GM12878 (cell line): ENCODE measurements around the gene ATF7. TPM values are rescaled to one million over a fixed set of nuclear protein-coding genes. Genes with fewer than 3 reads are reported as not detected.

ENCODE experiments used
- ATAC-seq: fragments of 200-7000 bp; cut with Tn5 transposase; 3 replicates; pipeline ENCODE4 v1.9.1; 2020; ENCODE audit warnings: mild to moderate bottlenecking, moderate library complexity
- BruUV-seq: library from RNA; stranded (reverse); fragments of 400-500 nt; replicated peaks from 2 replicates; lab custom pipeline; 2021; lab: Mats Ljungman, UMichigan
- CTCF ChIA-PET: fragments of 300-600 bp; sonication (Branson Sonifier 250); formaldehyde crosslinking; extraction: SDS; loops from one replicate; lab custom pipeline; 2021; ENCODE audit warnings: inconsistent platforms; lab: Yijun Ruan, JAX
- POLR2A ChIA-PET: fragments of 350-600 bp; formaldehyde crosslinking; extraction: SDS; loops from one replicate; lab custom pipeline; 2021; ENCODE audit warnings: inconsistent platforms; lab: Charles Lee
- RAD21 ChIA-PET: fragments of 300-600 bp; sonication (Branson Sonifier 250); formaldehyde crosslinking; loops from one replicate; lab custom pipeline; 2023; ENCODE audit warnings: antibody characterized with exemption; ENCODE audit not compliant: unreplicated experiment; lab: Charles Lee
- SMC1A ChIA-PET: fragments of 300-600 bp; sonication (Branson Sonifier 250); formaldehyde crosslinking; loops from one replicate; lab custom pipeline; 2023; ENCODE audit not compliant: unreplicated experiment, uncharacterized antibody; lab: Charles Lee
- DNase-seq: peaks from one replicate; pipeline ENCODE4 v3.0.0-alpha.2; 2011; ENCODE audit warnings: low read depth, low spot score
- FAIRE-seq: peaks from 3 replicates; lab custom pipeline; 2011; peaks lifted over from hg19 to GRCh38; lab: Jason Lieb, UNC
- H2AFZ ChIP-seq: 2 replicates; pipeline ENCODE4 v1.6.0; 2011; ENCODE audit warnings: low read depth, low read length, control low read depth; ENCODE audit not compliant: control insufficient read depth
- H3K27ac ChIP-seq: 2 replicates; pipeline ENCODE4 v1.5.1; 2011; ENCODE audit warnings: control low read depth; ENCODE audit not compliant: control insufficient read depth, insufficient read depth
- H3K27me3 ChIP-seq, 2 experiments: replicated peaks in 1 of 2; 2 replicates each; pipeline versions ENCODE4 v1.6.0 to v1.6.1; 2011; ENCODE audit warnings: low read length in 1 of 2; ENCODE audit not compliant: control insufficient read depth in 2 of 2, insufficient read depth in 2 of 2
- H3K36me3 ChIP-seq, 2 experiments: 2 replicates each; pipeline ENCODE4 v1.5.1; 2011; ENCODE audit warnings: low read length in 1 of 2; ENCODE audit not compliant: control insufficient read depth in 2 of 2, insufficient read depth in 2 of 2
- H3K4me1 ChIP-seq: 2 replicates; pipeline ENCODE4 v1.6.1; 2011; ENCODE audit warnings: mild to moderate bottlenecking, low read length, moderate library complexity, mixed read lengths; ENCODE audit not compliant: control insufficient read depth, insufficient read depth
- H3K4me2 ChIP-seq: 2 replicates; pipeline ENCODE4 v1.6.0; 2011; ENCODE audit warnings: control low read depth; ENCODE audit not compliant: control insufficient read depth, insufficient read depth
- H3K4me3 ChIP-seq: fragments of 200-600 bp; sonication (generic); 2 replicates; pipeline ENCODE4 v1.5.1; 2016
- H3K79me2 ChIP-seq: 2 replicates; pipeline ENCODE4 v1.6.0; 2011; ENCODE audit warnings: low read length; ENCODE audit not compliant: control insufficient read depth, insufficient read depth
- H3K9ac ChIP-seq: 2 replicates; pipeline ENCODE4 v1.8.0; 2011; ENCODE audit warnings: low read length, control low read depth, mixed read lengths; ENCODE audit not compliant: control insufficient read depth, insufficient read depth
- H3K9me3 ChIP-seq: replicated peaks from 3 replicates; pipeline ENCODE4 v1.5.1; 2011; ENCODE audit warnings: mild to moderate bottlenecking, low read length; ENCODE audit not compliant: control insufficient read depth, insufficient read depth
- H4K20me1 ChIP-seq: 2 replicates; pipeline ENCODE4 v1.6.0; 2011; ENCODE audit not compliant: control insufficient read depth, insufficient read depth
- ATF2 ChIP-seq: IDR thresholded peaks from 2 replicates; pipeline ENCODE4 v1.6.1; 2012; ENCODE audit warnings: low read length, inconsistent platforms
- BCL3 ChIP-seq: IDR thresholded peaks from 2 replicates; pipeline ENCODE4 v1.6.1; 2011; ENCODE audit warnings: borderline replicate concordance, low read depth, mild to moderate bottlenecking, moderate library complexity, low read length; ENCODE audit not compliant: insufficient read depth, poor library complexity, severe bottlenecking
- EED ChIP-seq: sonication (generic); IDR thresholded peaks from 2 replicates; pipeline ENCODE4 v1.6.1; 2016; ENCODE audit warnings: antibody characterized with exemption, low read depth
- KLF5 ChIP-seq: fragments of 450-650 bp; IDR thresholded peaks from 2 replicates; pipeline ENCODE4 v1.6.1; 2014; ENCODE audit warnings: mild to moderate bottlenecking; ENCODE audit not compliant: partially characterized antibody
- REST ChIP-seq: IDR thresholded peaks from 2 replicates; pipeline ENCODE4 v1.6.1; 2012; ENCODE audit warnings: mild to moderate bottlenecking, low read depth, low read length
- TCF3 ChIP-seq: IDR thresholded peaks from 2 replicates; pipeline ENCODE4 v1.6.1; 2012; ENCODE audit warnings: low read depth, mild to moderate bottlenecking, low read length, borderline replicate concordance; ENCODE audit not compliant: insufficient read depth
- WGBS: methylation state at CpG from one replicate; pipeline ENCODE4 v1.1.6; 2016; ENCODE audit warnings: low lambda C conversion rate; ENCODE audit not compliant: insufficient replicate concordance, insufficient coverage; ENCODE audit errors: missing lambda C conversion rate; 5-methylcytosine and 5-hydroxymethylcytosine counted together
- in situ Hi-C: fragments of 300-500 bp; cut with MboI; formaldehyde crosslinking; loops from 9 replicates; pipeline ENCODE4 v1.14.3; 2018; ENCODE audit warnings: mixed read lengths
- intact Hi-C: fragments of 100-400 bp; cut with micrococcal nuclease; formaldehyde crosslinking; loops from one replicate; pipeline ENCODE4 v1.14.2; 2022; ENCODE audit not compliant: unreplicated experiment
- polyA plus RNA-seq, 11 experiments: library from polyadenylated mRNA; depleted of rRNA in 4 of 11; unstranded in 6 of 11; stranded (reverse) in 5 of 11; fragments of >200 nt; fragmentation: Nextera tagmentation in 4 of 11; fragmentation: Illumina TruSeq in 1 of 11; extraction: Ambion mirVana in 4 of 11; extraction: Trizol in 1 of 11; gene quantifications; 1 replicate in 1 of 11; 2 replicates in 10 of 11; pipeline versions ENCODE4 v1.2.1 to v1.2.3, GENCODE V29; 2011 to 2016; ENCODE audit warnings: inconsistent platforms in 2 of 11, missing spikeins in 2 of 11, low read depth in 1 of 11
- total RNA-seq, 4 experiments: library from RNA; depleted of rRNA in 3 of 4; stranded (reverse); fragments of >200 nt in 3 of 4; fragmentation: Illumina TruSeq in 1 of 4; extraction: Trizol in 1 of 4; gene quantifications; 2 replicates each; pipeline versions ENCODE4 v1.2.1 to v1.2.3, GENCODE V29; 2013 to 2021

Gene ATF7
- total and polyA plus RNA-seq, 10 of the 15 experiments (the other 5 are each of a cell fraction or from before 2014, with no cell fraction given), result 9.1 to 30.7 (median 21.8) TPM

- no peak for TF ChIP-seq REST
These were observed 61.9 kb downstream of the ATF7 start (continued) for GRCh38 chr12:53564278-53564677.

GRCh38 chr12:53563452-53564028 lies 62.6 kb downstream of the ATF7 start:
- SMC1A ChIA-PET, result interaction anchor here (0.9 kb wide), 1 partner anchor 9 kb away, joined by 4 read pairs; no protein-coding TSS in a partner anchor
- Histone ChIP-seq H3K4me2 (no peak overlapping the region), H3K79me2 (no peaks in the 10 kb centered on the region), H3K36me3 (0 out of 4 replicates have a peak, but pooled peaks cover 0 to 4% of the 10 kb centered on the region in 2 experiments), H3K4me1 (peaks cover 4% of the 10 kb centered on the region), H3K4me3 (no peak overlapping the region), H3K27ac (no peak overlapping the region), H3K9me3 (no peaks in the 10 kb centered on the region), H3K9ac (no peak overlapping the region), H4K20me1 (no peaks in the 10 kb centered on the region), H2AFZ (no peak overlapping the region), H3K27me3 (no peaks in the 10 kb centered on the region)
- no peak for ATAC-seq
- RAD21 ChIA-PET, result interaction anchor here (0.7 kb wide), 1 partner anchor 114 kb away, joined by 3 read pairs; no protein-coding TSS in a partner anchor
- TF ChIP-seq REST (no peak), BCL3 (no peak), ATF2 (no peak), EED (no peak), TCF3 (no peak), KLF5 (no peak)
- FAIRE-seq, result no peak
- BruUV-seq, result no TSS peak
- no peak for DNase-seq
- WGBS, result 91% methylated on average over 2 of the region's 2 CpGs
- in situ Hi-C loops, result no loop called here
- CTCF ChIA-PET, result interaction anchor here (0.7 kb wide), 1 partner anchor 11 kb away, joined by 3 read pairs; no protein-coding TSS in a partner anchor
- intact Hi-C loops, result no loop called here
- POLR2A ChIA-PET, result no interaction called here
